ENCODE results near the gene TRPT1.

DNA sequence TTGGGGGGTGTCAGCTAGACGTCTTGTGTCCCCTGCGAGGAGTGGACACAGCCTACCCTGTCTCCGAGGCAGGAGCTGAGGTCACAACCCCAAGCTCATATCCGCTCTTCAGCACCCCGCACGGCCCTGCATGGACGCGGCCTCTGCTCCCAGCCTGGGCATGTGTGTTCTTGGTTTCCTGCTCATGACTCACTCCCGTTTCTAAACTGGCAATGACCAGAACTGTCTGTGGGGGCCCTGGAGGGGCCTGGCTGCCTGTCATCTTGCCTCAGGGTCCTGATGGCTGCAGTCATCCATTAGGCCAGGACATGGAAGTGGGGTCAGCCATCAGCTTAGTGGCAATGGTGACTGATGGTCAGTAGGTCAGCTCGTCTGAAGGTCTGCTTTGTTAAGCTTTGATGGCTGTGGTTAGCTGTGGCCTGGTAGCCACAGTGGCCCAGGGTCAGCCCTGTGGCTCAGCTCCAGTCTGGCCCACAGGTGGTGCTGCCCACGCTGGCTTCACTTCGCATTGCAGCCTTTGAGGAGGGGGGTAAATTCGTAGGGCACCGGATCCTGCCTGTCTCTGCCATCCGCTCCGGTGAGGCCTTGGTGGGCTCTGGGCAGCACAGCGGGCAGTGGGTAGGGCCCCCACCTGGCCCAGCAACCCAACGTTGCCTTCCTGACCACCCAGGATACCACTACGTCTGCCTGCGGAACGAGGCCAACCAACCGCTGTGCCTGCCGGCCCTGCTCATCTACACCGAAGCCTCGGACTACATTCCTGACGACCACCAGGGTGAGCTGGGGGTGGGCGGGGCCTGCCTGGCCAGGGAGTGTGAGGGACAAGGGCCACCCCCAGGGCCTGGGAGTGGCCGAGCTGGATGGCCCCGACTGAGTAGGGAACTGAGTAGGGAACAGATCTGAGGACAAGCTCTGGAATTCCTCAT is 37.3 kb upstream of the TRPT1 start:
- TF ChIP-seq CTCF (IDR thresholded peaks at IDR 0.05) = no peak
- TF ChIP-seq POLR2A (IDR thresholded peaks at IDR 0.05) = no peak
